Stimulated activated CD4-positive, alpha-beta T cell treated with anti-CD3 and anti-CD28 coated beads, Interleukin-4, amount 100 ng/mL, for 4 hours (primary cell): Measurements from ENCODE around the gene TMX4.
"Not testable (repeated sequence)": the region's sequence is repeated elsewhere in the genome, so short reads cannot be mapped to it uniquely, and the experiment has no call there.

Experiments used
- DNase-seq, 2 experiments: peaks; one replicate each; pipeline ENCODE4 v3.0.0-alpha.2; 2020

The TMX4 gene

DNA sequence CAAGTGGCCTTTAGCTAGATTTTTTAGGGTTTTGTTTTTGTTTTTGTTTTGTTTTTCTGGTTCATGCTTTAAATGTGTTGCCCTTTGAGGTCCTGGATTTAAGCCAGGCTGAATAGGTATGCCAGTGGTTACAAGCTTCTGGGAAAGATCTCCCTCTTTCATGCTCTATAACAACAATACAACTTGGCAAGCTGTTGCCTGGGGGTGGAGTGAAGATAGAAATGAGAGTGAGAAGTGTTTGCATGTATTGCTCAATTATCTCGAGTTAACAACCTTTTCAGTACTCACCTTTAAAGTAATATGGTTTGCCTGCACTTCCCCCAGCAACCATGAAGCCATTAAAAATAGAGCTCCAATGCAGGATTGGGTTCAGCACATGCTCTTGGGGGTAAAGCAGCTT, 60.1 kb downstream of the TMX4 start:
- DNase-seq, result no peak

DNA sequence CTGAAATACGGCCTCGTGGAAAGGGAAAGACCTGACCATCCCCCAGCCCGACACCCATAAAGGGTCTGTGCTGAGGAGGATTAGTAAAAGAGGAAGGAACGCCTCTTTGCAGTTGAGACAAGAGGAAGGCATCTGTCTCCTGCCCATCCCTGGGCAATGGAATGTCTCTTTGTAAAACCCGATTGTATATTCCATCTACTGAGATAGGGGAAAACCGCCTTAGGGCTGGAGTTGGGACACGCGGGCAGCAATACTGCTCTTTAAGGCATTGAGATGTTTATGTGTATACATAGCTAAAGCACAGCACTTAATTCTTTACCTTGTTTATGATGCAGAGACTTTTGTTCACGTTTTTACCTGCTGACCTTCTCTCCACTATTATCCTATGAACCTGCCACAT, 63.0 kb downstream of the TMX4 start:
- not testable (repeated sequence) for DNase-seq

- no peak for DNase-seq
Observed at GRCh38 chr20:7950387-7950786, 69.2 kb downstream of the TMX4 start.

GRCh38 chr20:7943891-7944290, 75.7 kb downstream of the TMX4 start:
- DNase-seq, result no peak

DNA sequence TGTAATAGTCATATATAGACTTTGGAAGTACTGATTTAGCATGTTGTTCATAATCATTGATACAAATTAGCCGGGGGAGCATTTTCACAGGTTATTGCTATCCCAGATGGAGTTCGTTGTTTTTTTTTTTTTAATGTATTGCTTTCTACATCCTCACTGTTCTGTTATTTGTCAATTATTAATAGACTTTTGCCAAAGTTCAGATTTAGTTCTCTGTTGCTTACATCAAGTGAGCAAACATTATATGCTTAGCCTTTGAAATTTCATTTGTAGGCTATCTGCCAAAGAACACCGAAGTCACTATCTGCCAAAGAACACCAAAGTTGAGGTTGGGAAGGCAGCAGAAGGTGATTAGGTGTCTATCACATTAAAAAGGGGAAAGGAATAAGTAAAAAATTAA, 79.2 kb downstream of the TMX4 start, which contains the start of gene HAO1:
Gene HAO1, minus strand, starts transcription at position 118 of the 400 bp plus-strand sequence. Its CDS starts 36 bp downstream, at position 82.
- no peak for DNase-seq

- no peak for DNase-seq
Observed at GRCh38 chr20:7939663-7940062, 79.9 kb downstream of the TMX4 start.

DNA sequence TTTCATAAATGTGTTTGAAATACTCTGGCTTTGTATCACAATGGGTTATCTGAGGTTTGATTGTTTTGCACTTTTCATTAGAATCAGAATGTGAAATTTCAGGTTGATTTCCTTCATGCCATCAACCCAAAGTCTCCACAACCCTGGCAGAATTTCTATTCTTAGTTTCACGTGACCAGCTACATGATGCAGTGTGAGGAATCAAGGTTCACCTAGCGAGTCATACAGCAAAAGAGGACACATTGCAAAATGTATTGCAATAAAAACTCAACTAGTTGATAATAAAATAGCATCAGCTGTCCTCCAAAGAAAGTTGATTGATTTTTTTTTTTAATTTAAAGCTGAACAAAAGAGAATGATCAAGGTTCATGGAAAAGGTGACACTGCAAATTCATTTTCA, 81.5 kb downstream of the TMX4 start:
- no peak for DNase-seq

DNA sequence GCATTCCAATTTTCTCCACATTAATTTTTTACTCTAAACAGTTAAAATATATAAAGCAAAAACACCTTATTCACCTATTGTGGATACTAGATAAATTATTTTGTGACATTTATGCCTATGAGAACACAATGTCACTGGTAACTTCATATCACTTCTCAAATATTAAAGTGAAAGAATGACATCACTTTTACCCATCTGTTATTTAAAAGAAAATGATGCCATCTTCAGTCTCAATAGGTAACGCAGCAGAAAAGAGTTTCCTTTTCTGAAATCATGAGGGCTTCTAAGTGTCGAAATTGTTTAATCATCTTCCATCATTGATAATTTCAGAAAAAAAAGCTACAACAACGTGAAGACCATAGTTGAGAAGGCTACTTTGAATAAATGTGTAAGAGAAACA, 82.2 kb downstream of the TMX4 start:
- DNase-seq, result no peak

DNA sequence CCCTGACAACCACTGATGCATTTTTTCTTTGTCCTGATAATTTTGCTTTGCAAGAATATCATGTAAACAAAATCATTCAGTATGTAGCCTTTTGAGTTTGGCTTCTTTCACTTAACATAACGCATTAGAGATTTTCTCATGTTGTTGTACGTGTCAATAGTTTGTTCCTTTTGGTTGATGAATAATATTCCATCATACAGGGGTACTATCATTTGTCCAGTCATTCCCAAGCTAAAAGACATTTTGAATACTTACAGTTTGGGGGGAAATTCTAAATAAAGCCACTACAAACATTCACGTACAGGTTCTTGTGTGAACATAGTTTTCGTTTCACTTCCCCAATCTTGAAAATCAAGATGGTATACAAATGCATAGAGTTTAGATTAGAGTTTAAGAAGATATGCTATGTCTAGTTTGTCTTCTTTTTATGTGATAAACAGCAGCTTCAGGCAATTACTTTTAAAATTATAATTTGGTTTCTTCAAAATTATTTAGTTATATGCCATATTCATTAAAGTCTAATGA, 84.5 kb downstream of the TMX4 start:
- no peak for DNase-seq

- no peak for DNase-seq
Observed at GRCh38 chr20:7933346-7933745, 86.2 kb downstream of the TMX4 start.

DNA sequence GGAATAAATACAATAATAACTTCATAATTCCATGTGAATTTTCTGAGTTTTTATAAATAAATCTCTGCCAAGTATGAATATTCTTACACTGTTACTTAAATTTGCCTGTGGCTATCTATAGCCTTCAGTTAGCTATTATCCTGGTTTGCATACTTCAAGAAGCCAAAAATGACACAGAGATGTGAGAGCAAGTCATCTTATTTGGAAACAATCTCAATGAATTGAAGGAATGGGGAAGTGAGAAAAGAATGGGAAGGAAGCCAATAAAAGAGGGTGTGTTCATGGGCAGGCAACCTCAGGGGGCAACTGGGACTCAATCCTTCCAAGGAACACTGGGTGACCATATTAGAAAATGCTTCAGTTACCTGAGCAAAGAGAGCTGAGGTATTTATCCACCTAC, 89.2 kb downstream of the TMX4 start:
- DNase-seq, result no peak
